ENCODE data around the gene PROX1.

The PROX1 gene

GRCh38 chr1:214027498-214027897 is 39.7 kb downstream of the PROX1 start:
- TF ChIP-seq, protein P1, sequence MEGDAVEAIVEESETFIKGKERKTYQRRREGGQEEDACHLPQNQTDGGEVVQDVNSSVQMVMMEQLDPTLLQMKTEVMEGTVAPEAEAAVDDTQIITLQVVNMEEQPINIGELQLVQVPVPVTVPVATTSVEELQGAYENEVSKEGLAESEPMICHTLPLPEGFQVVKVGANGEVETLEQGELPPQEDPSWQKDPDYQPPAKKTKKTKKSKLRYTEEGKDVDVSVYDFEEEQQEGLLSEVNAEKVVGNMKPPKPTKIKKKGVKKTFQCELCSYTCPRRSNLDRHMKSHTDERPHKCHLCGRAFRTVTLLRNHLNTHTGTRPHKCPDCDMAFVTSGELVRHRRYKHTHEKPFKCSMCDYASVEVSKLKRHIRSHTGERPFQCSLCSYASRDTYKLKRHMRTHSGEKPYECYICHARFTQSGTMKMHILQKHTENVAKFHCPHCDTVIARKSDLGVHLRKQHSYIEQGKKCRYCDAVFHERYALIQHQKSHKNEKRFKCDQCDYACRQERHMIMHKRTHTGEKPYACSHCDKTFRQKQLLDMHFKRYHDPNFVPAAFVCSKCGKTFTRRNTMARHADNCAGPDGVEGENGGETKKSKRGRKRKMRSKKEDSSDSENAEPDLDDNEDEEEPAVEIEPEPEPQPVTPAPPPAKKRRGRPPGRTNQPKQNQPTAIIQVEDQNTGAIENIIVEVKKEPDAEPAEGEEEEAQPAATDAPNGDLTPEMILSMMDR (IDR thresholded peaks at IDR 0.05; ENCODE audit: control insufficient read depth, insufficient read depth, low read depth, low read length, missing control alignments): no peak
- no peak overlapping the region for H3K4me3 ChIP-seq (ENCODE audit: control insufficient read depth, low read depth, low read length)

DNA sequence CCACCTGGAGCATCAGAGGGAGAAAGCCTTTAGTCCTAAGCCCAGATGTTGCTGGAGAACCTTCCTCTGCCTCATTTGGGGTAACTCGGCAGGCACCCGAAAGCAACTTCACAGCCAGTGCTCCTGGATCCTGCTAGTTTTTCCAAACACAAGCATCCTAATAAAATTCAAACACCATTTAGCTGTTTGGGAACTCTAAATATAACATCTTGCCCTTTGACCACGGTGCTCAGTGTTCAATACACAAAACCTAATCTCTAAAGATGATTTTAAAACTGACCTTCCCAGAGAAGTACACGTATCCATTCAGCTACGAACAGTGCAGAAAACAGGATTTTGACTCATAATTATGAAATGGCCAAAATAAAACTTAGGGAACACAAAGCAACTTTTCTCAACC is 40.3 kb downstream of the PROX1 start:
- no peak overlapping the region for H3K4me3 ChIP-seq (ENCODE audit: control insufficient read depth, low read depth, low read length)
- TF ChIP-seq, protein P1 (IDR thresholded peaks at IDR 0.05; ENCODE audit: control insufficient read depth, insufficient read depth, low read depth, low read length, missing control alignments): no peak
- no peak for DNase-seq (ENCODE audit: low read depth)

More at GRCh38 chr1:214027498-214027897, 39.7 kb downstream of the PROX1 start:
- no peak for DNase-seq (ENCODE audit: low read depth)

DNA sequence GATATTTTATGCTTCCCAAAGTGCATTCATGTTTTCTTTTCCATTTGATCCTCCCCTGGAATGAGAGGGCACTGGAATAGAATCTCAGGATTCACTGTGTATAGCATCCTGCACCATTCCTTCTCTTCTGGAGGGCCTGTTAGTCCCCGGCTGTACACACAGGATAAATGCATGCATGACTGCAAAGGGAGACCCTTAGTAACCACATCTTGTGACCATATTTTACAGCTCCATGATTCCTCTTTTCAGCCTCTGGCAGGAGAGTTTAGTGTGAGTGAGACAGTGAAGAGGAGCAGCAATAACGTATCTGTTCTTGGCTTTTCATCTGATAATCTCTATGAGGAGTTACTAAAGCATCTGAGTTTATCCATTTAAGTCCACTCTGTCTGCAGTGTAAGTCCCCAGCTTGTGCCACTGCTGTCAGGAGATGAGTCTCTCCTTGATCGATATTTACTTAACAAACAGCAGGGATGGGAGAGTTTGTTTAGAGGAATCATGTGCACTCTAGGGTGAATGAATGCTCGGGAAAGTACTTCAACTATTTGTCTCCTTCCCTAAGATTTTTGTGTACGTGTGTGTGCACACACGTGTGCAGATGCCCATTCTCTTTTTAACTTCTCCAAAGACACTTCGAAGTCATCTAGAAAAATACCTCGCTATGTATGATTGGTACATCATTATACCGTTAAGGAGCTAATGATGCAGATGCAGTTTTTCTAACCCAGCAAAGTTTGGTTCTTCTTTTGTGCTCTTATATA is 41.1 kb downstream of the PROX1 start:
- no peak overlapping the region for H3K4me3 ChIP-seq (ENCODE audit: control insufficient read depth, low read depth, low read length)
- DNase-seq (ENCODE audit: low read depth): no peak
- TF ChIP-seq, protein P1 (IDR thresholded peaks at IDR 0.05; ENCODE audit: control insufficient read depth, insufficient read depth, low read depth, low read length, missing control alignments): no peak

DNA sequence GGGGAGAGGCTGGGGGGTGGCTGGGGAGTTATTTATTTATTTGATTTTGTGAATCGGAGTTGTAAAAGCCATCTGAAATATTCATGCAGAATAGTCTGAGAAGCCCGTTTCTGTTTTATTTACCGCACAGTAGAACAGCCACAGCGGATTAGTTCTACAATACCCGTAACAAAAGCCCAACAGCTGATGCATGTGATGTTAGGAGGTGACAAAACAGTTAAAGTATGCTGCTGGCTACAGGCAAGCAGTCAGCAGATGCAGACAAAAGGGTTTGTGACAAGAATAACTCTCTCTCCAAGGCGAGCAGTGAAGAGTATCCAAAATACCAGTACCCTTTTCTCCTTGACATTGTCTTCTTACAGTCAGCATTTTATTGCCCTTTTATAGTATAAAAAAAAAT is 42.0 kb downstream of the PROX1 start:
- TF ChIP-seq, protein P1 (IDR thresholded peaks at IDR 0.05; ENCODE audit: control insufficient read depth, insufficient read depth, low read depth, low read length, missing control alignments): no peak
- DNase-seq (ENCODE audit: low read depth): no peak
- no peak overlapping the region for H3K4me3 ChIP-seq (ENCODE audit: control insufficient read depth, low read depth, low read length)

DNA sequence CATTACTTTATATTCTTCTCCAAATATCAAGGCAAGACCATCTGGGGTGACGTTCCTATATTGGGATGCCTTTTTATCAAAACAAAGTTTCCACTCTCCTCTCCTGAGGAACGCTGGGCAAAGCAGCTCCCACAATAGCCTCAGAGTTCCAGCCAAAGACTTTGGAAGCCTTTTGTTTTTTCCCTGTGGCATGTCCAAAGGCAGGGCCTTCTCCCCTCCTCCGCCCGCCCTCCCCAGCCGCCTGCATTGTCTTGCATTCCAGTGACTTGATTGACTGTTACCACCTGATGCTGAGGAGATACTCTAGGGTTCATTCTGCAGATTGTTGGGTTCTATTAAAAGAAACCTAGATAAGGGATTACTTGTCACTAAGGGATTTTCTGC is 43.5 kb downstream of the PROX1 start:
- DNase-seq (ENCODE audit: low read depth): no peak
- TF ChIP-seq, protein P1 (IDR thresholded peaks at IDR 0.05; ENCODE audit: control insufficient read depth, insufficient read depth, low read depth, low read length, missing control alignments): no peak
- H3K4me3 ChIP-seq (ENCODE audit: control insufficient read depth, low read depth, low read length): no peak overlapping the region

DNA sequence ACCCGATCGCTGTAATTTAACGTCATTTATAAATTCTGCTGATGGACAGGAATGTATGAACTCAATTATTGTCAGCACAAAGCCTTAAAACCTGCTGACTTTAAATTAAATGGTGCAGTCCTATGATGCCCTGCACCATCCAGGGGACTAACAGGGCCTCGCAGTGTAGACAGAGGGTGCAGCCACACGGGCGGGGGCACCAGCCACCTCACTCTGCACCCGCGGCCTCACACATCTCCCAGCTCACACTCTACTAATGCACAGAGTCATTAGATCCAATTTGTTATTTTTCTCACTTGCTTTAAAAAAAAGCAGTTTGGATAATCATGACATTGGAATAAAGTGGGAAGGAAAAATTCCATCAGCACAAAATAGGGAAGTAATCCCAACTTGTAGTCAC is 49.7 kb downstream of the PROX1 start:
- no peak for DNase-seq (ENCODE audit: low read depth)
- no peak overlapping the region for H3K4me3 ChIP-seq (ENCODE audit: control insufficient read depth, low read depth, low read length)
- TF ChIP-seq, protein P1 (IDR thresholded peaks at IDR 0.05; ENCODE audit: control insufficient read depth, insufficient read depth, low read depth, low read length, missing control alignments): no peak

Data from AG09309 (cell line).